ENCODE measurements around the gene FOXK1.

Gene FOXK1

GRCh38 chr7:4694305-4694704 lies 12.2 kb downstream of the FOXK1 start:
- Histone ChIP-seq H3K27ac (replicated peaks) (no peak overlapping the region), H3K4me3 (replicated peaks; ENCODE audit: insufficient read depth, low read length) (no peak overlapping the region), H3K27me3 (ENCODE audit: insufficient read depth, poor library complexity, severe bottlenecking) (no peaks in the 10 kb centered on the region)
- no peak for DNase-seq (ENCODE audit: low read depth in 1 of 2, low spot score in 1 of 2)
- TF ChIP-seq GABPA (IDR thresholded peaks at IDR 0.05; ENCODE audit: low read depth): no peak
- TF ChIP-seq POLR2AphosphoS5 (IDR thresholded peaks at IDR 0.05; ENCODE audit: low read depth): no peak

- Histone ChIP-seq H3K4me3 (replicated peaks; ENCODE audit: insufficient read depth, low read length) (no peak overlapping the region), H3K27ac (replicated peaks) (no peak overlapping the region)
- TF ChIP-seq GABPA (IDR thresholded peaks at IDR 0.05; ENCODE audit: low read depth): no peak
Observed at GRCh38 chr7:4698707-4699275, 16.7 kb downstream of the FOXK1 start.

GRCh38 chr7:4699841-4700240 lies 17.7 kb downstream of the FOXK1 start:
- H3K27me3 ChIP-seq (ENCODE audit: insufficient read depth, poor library complexity, severe bottlenecking): no peaks in the 10 kb centered on the region
- DNase-seq (ENCODE audit: low read depth in 1 of 2, low spot score in 1 of 2): no peak
- TF ChIP-seq CTCF (IDR thresholded peaks at IDR 0.05; ENCODE audit: insufficient read depth, low read length) (no peak), POLR2AphosphoS5 (IDR thresholded peaks at IDR 0.05; ENCODE audit: low read depth) (no peak), GABPA (IDR thresholded peaks at IDR 0.05; ENCODE audit: low read depth) (no peak), REST (IDR thresholded peaks at IDR 0.05; ENCODE audit: insufficient replicate concordance, low read depth) (no peak), SPI1 (IDR thresholded peaks at IDR 0.05; ENCODE audit: borderline replicate concordance, low read depth) (no peak)
- H3K4me3 ChIP-seq (replicated peaks; ENCODE audit: insufficient read depth, low read length): no peak overlapping the region
- H3K27ac ChIP-seq (replicated peaks): no peak overlapping the region

More at GRCh38 chr7:4698707-4699275, 16.7 kb downstream of the FOXK1 start:
- DNase-seq (ENCODE audit: low read depth in 1 of 2, low spot score in 1 of 2): no peak
- H3K27me3 ChIP-seq (ENCODE audit: insufficient read depth, poor library complexity, severe bottlenecking): no peaks in the 10 kb centered on the region

DNA sequence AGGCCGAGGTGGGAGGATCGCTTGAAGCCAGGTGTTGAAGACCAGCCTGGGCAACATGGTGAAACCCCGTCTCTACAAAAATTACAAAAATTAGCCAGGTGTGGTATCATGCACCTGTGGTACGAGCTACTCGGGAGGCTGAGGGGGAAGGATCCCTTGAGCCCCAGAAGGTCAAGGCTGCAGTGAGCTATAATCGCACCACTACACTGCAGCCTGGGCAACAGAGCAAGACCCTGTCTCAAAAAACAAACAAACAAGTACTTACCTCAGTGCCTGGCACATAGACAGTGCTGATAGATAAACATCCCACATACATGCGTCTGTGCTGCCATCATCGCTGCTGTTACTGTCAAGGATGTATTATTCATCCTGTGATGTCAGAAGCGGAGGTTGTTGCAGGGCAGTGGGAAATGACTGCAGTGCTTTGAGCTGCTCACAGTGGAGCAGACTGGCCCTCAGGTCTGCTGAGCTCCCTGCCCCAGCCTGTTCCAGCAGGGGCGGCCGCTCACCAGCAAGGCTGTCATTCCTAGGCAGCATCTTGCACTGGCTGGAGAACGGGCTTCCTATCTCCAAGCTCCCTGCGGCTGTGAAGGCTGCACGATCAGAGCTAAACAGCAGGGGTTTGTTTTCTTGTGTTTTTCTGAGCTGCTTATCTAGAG lies 18.6 kb downstream of the FOXK1 start:
- DNase-seq (ENCODE audit: low read depth in 1 of 2, low spot score in 1 of 2): no peak
- H3K4me3 ChIP-seq (replicated peaks; ENCODE audit: insufficient read depth, low read length): no peak overlapping the region
- H3K27ac ChIP-seq (replicated peaks): no peak overlapping the region
- TF ChIP-seq CTCF (IDR thresholded peaks at IDR 0.05; ENCODE audit: insufficient read depth, low read length): no peak
- TF ChIP-seq POLR2AphosphoS5 (IDR thresholded peaks at IDR 0.05; ENCODE audit: low read depth): no peak
- no peak for TF ChIP-seq REST (IDR thresholded peaks at IDR 0.05; ENCODE audit: insufficient replicate concordance, low read depth)
- no peaks in the 10 kb centered on the region for H3K27me3 ChIP-seq (ENCODE audit: insufficient read depth, poor library complexity, severe bottlenecking)
